ENCODE measurements around the gene PLEKHA5.

- TF ChIP-seq CTCF (optimal IDR thresholded peaks at IDR 0.05 in 1 of 3, IDR thresholded peaks at IDR 0.05 in 1 of 3, conservative IDR thresholded peaks at IDR 0.05 in 1 of 3; ENCODE audit: extremely low read depth in 1 of 3, insufficient read depth in 2 of 3, low read length in 3 of 3), result no peak
- no peak for TF ChIP-seq EZH2 (IDR thresholded peaks at IDR 0.05; ENCODE audit: low read length)
Measured at GRCh38 chr12:19181666-19182426, 52.3 kb downstream of the PLEKHA5 start.

Measured in keratinocyte (primary cell).